ENCODE results near the gene BCAS3. TPM values are rescaled to one million over a fixed set of nuclear protein-coding genes. Genes with fewer than 3 reads are reported as not detected.

BCAS3 gene
- total RNA-seq, 1 donor from 2014 or later: 22.6 TPM

GRCh38 chr17:61249649-61250299, 572.1 kb downstream of the BCAS3 start:
- H3K4me3 Mint-ChIP-seq (ENCODE audit: unreplicated experiment): no peak overlapping the region

GRCh38 chr17:61250335-61250890, 572.8 kb downstream of the BCAS3 start:
- peak overlapping the region; percentile 55 for H3K27ac Mint-ChIP-seq (ENCODE audit: unreplicated experiment)

More at GRCh38 chr17:61249649-61250299, 572.1 kb downstream of the BCAS3 start:
- no peaks in the 10 kb centered on the region for H3K27me3 Mint-ChIP-seq (ENCODE audit: low read depth)
- H3K36me3 Mint-ChIP-seq (ENCODE audit: low read depth): no peaks in the 10 kb centered on the region
- H3K27ac Mint-ChIP-seq (ENCODE audit: unreplicated experiment): no peak overlapping the region
- H3K9me3 Mint-ChIP-seq (ENCODE audit: low read depth): no peaks in the 10 kb centered on the region
- no peak for TF ChIP-seq CTCF (IDR thresholded peaks at IDR 0.05)
- no peak for DNase-seq (ENCODE audit: low spot score)
- H3K4me1 Mint-ChIP-seq (ENCODE audit: low read depth): peaks cover 57% of the 10 kb centered on the region

GRCh38 chr17:61251939-61252865, 574.6 kb downstream of the BCAS3 start:
- DNase-seq (ENCODE audit: low spot score): peak; percentile 92
- H3K36me3 Mint-ChIP-seq (ENCODE audit: low read depth): no peaks in the 10 kb centered on the region
- H3K27ac Mint-ChIP-seq (ENCODE audit: unreplicated experiment): peak overlapping the region; percentile 86
- TF ChIP-seq CTCF (IDR thresholded peaks at IDR 0.05): no peak
- H3K4me3 Mint-ChIP-seq (ENCODE audit: unreplicated experiment): peak overlapping the region; percentile 10
- H3K4me1 Mint-ChIP-seq (ENCODE audit: low read depth): peaks cover 52% of the 10 kb centered on the region
- H3K9me3 Mint-ChIP-seq (ENCODE audit: low read depth): no peaks in the 10 kb centered on the region
- no peaks in the 10 kb centered on the region for H3K27me3 Mint-ChIP-seq (ENCODE audit: low read depth)

More at GRCh38 chr17:61250335-61250890, 572.8 kb downstream of the BCAS3 start:
- Mint-ChIP-seq H3K4me1 (ENCODE audit: low read depth) (peaks cover 57% of the 10 kb centered on the region), H3K4me3 (ENCODE audit: unreplicated experiment) (no peak overlapping the region), H3K9me3 (ENCODE audit: low read depth) (no peaks in the 10 kb centered on the region), H3K36me3 (ENCODE audit: low read depth) (no peaks in the 10 kb centered on the region), H3K27me3 (ENCODE audit: low read depth) (no peaks in the 10 kb centered on the region)
- DNase-seq (ENCODE audit: low spot score): no peak
- TF ChIP-seq CTCF (IDR thresholded peaks at IDR 0.05): no peak

- H3K9me3 Mint-ChIP-seq (ENCODE audit: low read depth): no peaks in the 10 kb centered on the region
- TF ChIP-seq CTCF (IDR thresholded peaks at IDR 0.05): no peak
- H3K4me1 Mint-ChIP-seq (ENCODE audit: low read depth): peaks cover 40% of the 10 kb centered on the region
Measured at GRCh38 chr17:61253362-61253761, 575.7 kb downstream of the BCAS3 start.

DNA sequence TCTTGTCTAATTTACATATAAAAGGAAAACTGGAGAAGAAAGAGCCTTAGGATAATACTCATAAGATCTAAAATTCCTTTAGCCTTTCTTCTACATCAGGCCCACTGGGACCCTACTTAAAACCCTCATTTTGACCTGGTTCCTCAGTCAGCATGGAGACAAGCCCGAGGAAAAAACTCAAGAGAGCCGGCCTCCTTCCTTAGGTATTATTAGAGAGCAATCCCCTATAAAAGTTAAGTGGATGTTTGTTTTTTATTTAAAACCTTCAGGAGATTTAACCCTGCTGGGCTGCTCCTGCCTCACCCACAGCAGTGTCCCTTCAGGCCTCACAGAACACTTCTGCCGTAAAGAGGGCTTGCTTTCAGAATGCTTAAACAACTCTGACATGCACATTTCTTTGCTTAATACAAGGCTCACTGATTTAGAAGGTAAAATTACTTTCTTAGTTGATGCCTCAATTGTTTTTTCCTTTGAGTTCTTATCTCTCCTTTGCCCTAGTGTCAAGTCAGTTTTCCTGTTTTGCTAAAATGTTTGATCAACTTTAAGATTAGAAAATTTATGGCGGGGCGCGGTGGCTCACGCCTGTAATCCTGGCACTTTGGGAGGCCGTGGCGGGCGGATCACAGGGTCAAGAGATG, 576.4 kb downstream of the BCAS3 start:
- no peak for TF ChIP-seq CTCF (IDR thresholded peaks at IDR 0.05)
- DNase-seq (ENCODE audit: low spot score): no peak
- no peaks in the 10 kb centered on the region for H3K9me3 Mint-ChIP-seq (ENCODE audit: low read depth)
- H3K27ac Mint-ChIP-seq (ENCODE audit: unreplicated experiment): no peak overlapping the region
- H3K4me1 Mint-ChIP-seq (ENCODE audit: low read depth): peaks cover 39% of the 10 kb centered on the region
- H3K36me3 Mint-ChIP-seq (ENCODE audit: low read depth): no peaks in the 10 kb centered on the region
- no peak overlapping the region for H3K4me3 Mint-ChIP-seq (ENCODE audit: unreplicated experiment)
- H3K27me3 Mint-ChIP-seq (ENCODE audit: low read depth): peaks cover 5% of the 10 kb centered on the region

More at GRCh38 chr17:61253362-61253761, 575.7 kb downstream of the BCAS3 start:
- Mint-ChIP-seq H3K36me3 (ENCODE audit: low read depth) (no peaks in the 10 kb centered on the region), H3K27me3 (ENCODE audit: low read depth) (peaks cover 5% of the 10 kb centered on the region), H3K27ac (ENCODE audit: unreplicated experiment) (no peak overlapping the region), H3K4me3 (ENCODE audit: unreplicated experiment) (no peak overlapping the region)
- no peak for DNase-seq (ENCODE audit: low spot score)
